C1 segment of cervical spinal cord (tissue), 14 donors: ENCODE measurements around the gene COQ8B.
"Not testable (repeated sequence)": the region's sequence is repeated elsewhere in the genome, so short reads cannot be mapped to it uniquely, and the experiment has no call there.

Source experiments
- DNase-seq, 14 donors: peaks; one replicate each; lab custom pipeline; 2025; lab: John Stamatoyannopoulos, UW

COQ8B gene

GRCh38 chr19:40668991-40669614 is 47.6 kb downstream of the COQ8B start:
- no peak for DNase-seq

DNA sequence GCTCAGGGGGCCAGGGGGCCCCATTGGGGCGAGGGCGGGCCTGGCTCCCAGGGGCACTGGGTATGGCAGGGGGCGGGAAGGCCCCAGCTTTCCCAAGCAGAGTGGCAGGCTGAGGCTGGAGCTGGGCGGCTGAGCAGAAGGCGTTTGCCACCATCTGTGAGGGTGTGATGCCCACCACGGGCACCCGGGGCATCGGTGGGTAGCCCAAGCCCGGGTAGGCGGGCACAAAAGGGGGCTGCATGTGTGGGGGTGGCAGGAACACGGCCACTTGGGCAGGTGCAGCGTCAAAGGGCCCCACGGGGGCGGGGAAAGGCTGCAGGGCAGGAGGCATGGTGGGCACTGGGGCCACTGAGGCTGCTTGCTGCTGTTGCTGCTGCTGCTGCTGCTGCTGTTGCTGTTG is 49.1 kb downstream of the COQ8B start:
- DNase-seq = no peak

DNA sequence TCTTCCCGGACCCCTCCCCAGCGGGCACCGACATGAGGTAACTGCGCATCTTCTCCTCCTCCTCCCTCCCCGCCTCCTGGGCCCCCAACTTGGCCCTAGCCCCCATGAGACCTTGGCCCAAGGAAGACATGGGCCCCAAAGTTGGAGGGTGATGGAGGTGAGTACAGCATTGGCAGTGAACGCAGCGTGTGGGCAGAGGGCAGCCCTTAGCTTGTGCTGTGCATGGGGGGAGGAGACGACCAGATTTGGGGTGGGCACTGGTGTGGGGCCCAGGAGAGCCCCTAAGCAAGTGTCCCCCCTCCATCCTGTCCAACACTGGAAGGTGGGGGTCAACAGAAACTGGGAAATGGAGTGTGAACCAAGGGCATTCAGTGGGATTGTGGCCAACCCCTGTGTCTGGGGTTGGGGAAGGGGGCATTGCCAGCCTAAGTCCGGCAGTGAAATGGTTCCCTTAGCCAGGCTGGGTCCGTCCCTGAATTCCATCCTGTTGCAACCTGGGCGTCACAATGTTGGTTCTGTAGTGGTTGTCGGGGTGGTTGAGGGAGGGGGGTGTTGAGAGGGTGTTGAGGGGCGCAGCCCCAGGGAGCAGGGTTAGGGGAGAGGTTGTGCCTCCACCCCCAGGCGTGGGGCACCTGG is 49.8 kb downstream of the COQ8B start:
- DNase-seq = no peak

GRCh38 chr19:40663695-40664692 is 52.7 kb downstream of the COQ8B start:
- peak in 2 of 14 donors; percentile 42 to 59 for DNase-seq

GRCh38 chr19:40662925-40663694 is 53.6 kb downstream of the COQ8B start:
- peak; percentile 15 to 86 (median 62) for DNase-seq

DNA sequence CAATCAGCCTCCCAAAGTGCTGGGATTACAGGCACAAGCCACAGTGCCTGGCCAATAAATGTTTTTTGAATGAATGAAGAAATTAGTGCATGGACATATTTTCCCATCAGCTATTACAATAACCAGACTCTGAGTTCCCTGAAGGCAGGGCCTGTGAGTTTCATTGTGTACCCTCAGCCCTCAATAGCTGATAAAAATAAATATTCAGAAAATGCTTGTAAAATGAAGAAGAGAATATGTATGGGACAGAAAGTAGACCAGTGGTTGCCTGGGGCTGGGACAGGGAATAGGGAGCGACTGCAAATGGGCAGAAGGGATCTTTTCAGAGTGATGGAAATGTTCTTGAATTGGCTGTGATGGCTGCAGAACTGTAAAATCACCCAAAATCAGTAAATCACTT is 55.1 kb downstream of the COQ8B start:
- no peak for DNase-seq

GRCh38 chr19:40659566-40659965 is 57.1 kb downstream of the COQ8B start:
- DNase-seq = no peak

- DNase-seq = no peak
Measured at GRCh38 chr19:40659116-40659515, 57.6 kb downstream of the COQ8B start.

DNA sequence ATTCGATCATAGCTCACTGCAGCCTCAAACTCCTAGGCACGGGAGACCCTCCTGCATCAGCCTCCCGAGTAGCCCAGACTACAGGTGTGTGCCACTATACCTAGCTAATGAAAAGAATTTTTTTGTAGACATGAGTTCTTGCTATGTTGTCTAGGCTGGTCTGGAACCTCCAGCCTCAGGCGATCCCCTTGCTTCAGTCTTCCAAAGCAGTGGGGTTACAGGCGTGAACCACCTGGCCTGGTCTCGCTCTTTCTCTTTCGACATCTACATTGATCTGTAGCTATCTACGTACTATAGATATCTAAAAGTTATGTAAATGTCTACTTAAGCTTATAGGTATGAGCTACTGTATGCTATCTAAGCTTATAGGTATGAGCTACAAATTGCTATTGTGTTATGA is 58.7 kb downstream of the COQ8B start:
- no peak for DNase-seq

DNA sequence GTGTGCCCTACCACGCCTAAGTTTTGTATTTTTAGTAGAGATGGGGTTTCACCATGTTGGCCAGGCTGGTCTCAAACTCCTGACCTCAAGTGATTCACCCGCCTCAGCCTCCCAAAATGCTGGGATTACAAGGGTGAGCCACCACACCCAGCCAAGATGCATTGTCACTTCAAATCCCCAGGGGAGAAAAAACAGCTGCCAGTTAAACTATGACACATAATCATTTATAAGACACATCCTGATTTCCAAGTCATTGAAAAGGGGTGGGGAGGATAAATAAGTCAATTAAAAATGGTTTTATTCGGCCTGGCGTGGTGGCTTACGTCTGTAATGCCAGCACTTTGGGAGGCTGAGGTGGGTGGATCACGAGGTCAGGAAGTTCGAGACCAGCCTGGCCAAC is 61.0 kb downstream of the COQ8B start:
- DNase-seq = not testable (repeated sequence)

- DNase-seq = not testable (repeated sequence)
Measured at GRCh38 chr19:40652303-40652702, 64.4 kb downstream of the COQ8B start.

DNA sequence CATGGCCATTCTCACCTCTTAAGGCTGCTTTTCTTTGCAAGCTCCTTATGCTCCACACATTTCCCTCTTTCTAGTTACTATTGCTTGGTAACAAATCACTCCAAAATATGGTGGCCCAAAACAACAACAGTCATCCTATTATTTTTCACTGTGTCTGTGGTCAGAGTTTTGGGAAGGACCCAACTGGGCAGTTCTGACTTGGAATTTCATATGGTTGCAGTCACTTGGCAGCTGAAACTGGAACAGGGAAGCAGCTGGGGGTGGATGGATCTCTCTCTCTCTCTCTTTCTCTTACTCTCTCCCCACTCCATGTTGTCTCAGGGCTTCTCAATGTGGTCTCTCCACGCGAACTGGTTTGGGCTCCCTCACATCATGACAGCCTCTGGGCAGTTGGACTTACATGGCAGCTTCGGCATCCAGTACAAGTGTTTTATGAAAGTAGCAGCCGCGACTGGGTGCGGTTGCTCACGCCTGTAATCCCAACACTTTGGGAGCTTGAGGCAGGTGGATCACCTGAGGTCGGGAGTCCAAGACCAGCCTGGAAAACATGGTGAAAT is 65.9 kb downstream of the COQ8B start:
- DNase-seq = no peak

GRCh38 chr19:40649903-40650675 is 66.6 kb downstream of the COQ8B start:
- DNase-seq = not testable (repeated sequence)

- DNase-seq = no peak
Measured at GRCh38 chr19:40646743-40647254, 69.9 kb downstream of the COQ8B start.

GRCh38 chr19:40642757-40643305 is 73.9 kb downstream of the COQ8B start:
- no peak for DNase-seq

- DNase-seq = no peak
Measured at GRCh38 chr19:40642051-40642706, 74.5 kb downstream of the COQ8B start.
